ENCODE data around the gene MAP2K7.

MAP2K7 gene

GRCh38 chr19:7869453-7869909 is 34.2 kb upstream of the MAP2K7 start:
- no peak; the same call in 1 of the 2 replicates for TF ChIP-seq CTCF (conservative IDR thresholded peaks at IDR 0.05)
- TF ChIP-seq ZFX (IDR thresholded peaks at IDR 0.05) = no peak
- peak overlapping the region; percentile 65 for H3K27ac ChIP-seq

- peak overlapping the region; percentile 65 for H3K27ac ChIP-seq
- no peak for TF ChIP-seq ZFX (IDR thresholded peaks at IDR 0.05)
- no peak for TF ChIP-seq CTCF (conservative IDR thresholded peaks at IDR 0.05)
Observed at GRCh38 chr19:7869910-7870511, 33.7 kb upstream of the MAP2K7 start.

GRCh38 chr19:7870571-7871436 is 32.9 kb upstream of the MAP2K7 start:
- TF ChIP-seq CTCF (conservative IDR thresholded peaks at IDR 0.05) (no peak), ZFX (IDR thresholded peaks at IDR 0.05) (no peak)

GRCh38 chr19:7871437-7872305 is 32.0 kb upstream of the MAP2K7 start:
- TF ChIP-seq CTCF (conservative IDR thresholded peaks at IDR 0.05) (no peak), ZFX (IDR thresholded peaks at IDR 0.05) (no peak)
- H3K27ac ChIP-seq = peak overlapping the region; percentile 57

More at GRCh38 chr19:7870571-7871436, 32.9 kb upstream of the MAP2K7 start:
- H3K27ac ChIP-seq = peak overlapping the region; percentile 57

GRCh38 chr19:7872306-7873204 is 31.1 kb upstream of the MAP2K7 start:
- no peak overlapping the region for H3K27ac ChIP-seq
- no peak for TF ChIP-seq CTCF (conservative IDR thresholded peaks at IDR 0.05)

GRCh38 chr19:7873304-7874075 is 30.2 kb upstream of the MAP2K7 start:
- H3K27ac ChIP-seq = peak overlapping the region; percentile 48
- TF ChIP-seq ZFX (IDR thresholded peaks at IDR 0.05) = no peak
